Caco-2 (cell line): ENCODE measurements around the gene MEGF6. TPM values are rescaled to one million over a fixed set of nuclear protein-coding genes. Genes with fewer than 3 reads are reported as not detected.

ENCODE experiments used
- BruUV-seq: library from RNA; stranded (reverse); fragments of 400-500 nt; replicated peaks from 2 replicates; lab custom pipeline; 2021; lab: Mats Ljungman, UMichigan
- CTCF ChIA-PET: fragments of 300-600 bp; sonication (Branson Sonifier 250); formaldehyde crosslinking; loops from one replicate; lab custom pipeline; 2022; ENCODE audit warnings: antibody characterized with exemption; lab: Charles Lee
- POLR2A ChIA-PET: fragments of 300-600 bp; sonication (Branson Sonifier 250); formaldehyde crosslinking; loops from one replicate; lab custom pipeline; 2022; ENCODE audit warnings: antibody characterized with exemption; lab: Charles Lee
- DNase-seq, 2 experiments: peaks; one replicate each; pipeline versions ENCODE4 v3.0.0 to v3.0.0-alpha.2; 2020 to 2022
- H3K27me3 ChIP-seq: replicated peaks from 2 replicates; pipeline ENCODE4 v1.6.0; 2011; ENCODE audit warnings: low read length; ENCODE audit not compliant: control insufficient read depth, insufficient read depth
- H3K36me3 ChIP-seq: 2 replicates; pipeline ENCODE4 v1.5.1; 2011; ENCODE audit warnings: low read length; ENCODE audit not compliant: control insufficient read depth, insufficient read depth
- H3K4me1 ChIP-seq: fragments of 250-450 bp; sonication (Bioruptor Pico); 2 replicates; pipeline ENCODE4 v1.5.1; 2020; ENCODE audit warnings: mild to moderate bottlenecking
- H3K4me3 ChIP-seq: 2 replicates; pipeline ENCODE4 v1.5.1; 2011; ENCODE audit warnings: low read depth, mild to moderate bottlenecking, control low read depth, low read length
- H3K9me3 ChIP-seq: fragments of 250-450 bp; sonication (Bioruptor Pico); 2 replicates; pipeline ENCODE4 v1.5.1; 2020; ENCODE audit warnings: mild to moderate bottlenecking, moderate library complexity
- H3K27ac Mint-ChIP-seq: one replicate; pipeline ENCODE4 v1.8.0; 2022; ENCODE audit warnings: mixed read lengths; ENCODE audit not compliant: unreplicated experiment
- H3K27me3 Mint-ChIP-seq: one replicate; pipeline ENCODE4 v1.8.0; 2022; ENCODE audit warnings: mixed read lengths; ENCODE audit not compliant: insufficient read depth, unreplicated experiment
- H3K36me3 Mint-ChIP-seq: one replicate; pipeline ENCODE4 v1.8.0; 2022; ENCODE audit warnings: mild to moderate bottlenecking, mixed read lengths; ENCODE audit not compliant: insufficient read depth, unreplicated experiment
- H3K4me1 Mint-ChIP-seq: one replicate; pipeline ENCODE4 v1.8.0; 2022; ENCODE audit warnings: low read depth, mixed read lengths; ENCODE audit not compliant: unreplicated experiment
- H3K4me3 Mint-ChIP-seq: one replicate; pipeline ENCODE4 v1.8.0; 2022; ENCODE audit warnings: mild to moderate bottlenecking, moderate library complexity, mixed read lengths; ENCODE audit not compliant: unreplicated experiment
- H3K9me3 Mint-ChIP-seq: one replicate; pipeline ENCODE4 v1.8.0; 2022; ENCODE audit warnings: mixed read lengths; ENCODE audit not compliant: unreplicated experiment
- CTCF ChIP-seq, 2 experiments: fragments of 200-600 bp in 1 of 2; IDR thresholded peaks; 1 replicate in 1 of 2; 2 replicates in 1 of 2; pipeline versions ENCODE4 v1.5.1 to v1.8.0; 2011 to 2022; ENCODE audit warnings: antibody characterized with exemption in 1 of 2, control low read depth in 1 of 2, inconsistent platforms in 1 of 2, low read depth in 1 of 2, low read length in 1 of 2, mild to moderate bottlenecking in 1 of 2, moderate library complexity in 1 of 2; ENCODE audit not compliant: insufficient read depth in 1 of 2, severe bottlenecking in 1 of 2, unreplicated experiment in 1 of 2
- intact Hi-C: fragments of 100-400 bp; cut with micrococcal nuclease; formaldehyde crosslinking; loops from one replicate; pipeline ENCODE4 v1.10.0; 2022; ENCODE audit not compliant: unreplicated experiment
- total RNA-seq: library from RNA; stranded (reverse); gene quantifications from 2 replicates; pipeline ENCODE4 v1.2.3, GENCODE V29; 2022

Gene MEGF6
- total RNA-seq, 1 experiment from 2014 or later: 13.3 TPM

- Histone ChIP-seq H3K4me1 (no peaks in the 10 kb centered on the region), H3K27me3 (no peaks in the 10 kb centered on the region), H3K4me3 (no peak overlapping the region), H3K9me3 (no peaks in the 10 kb centered on the region), H3K36me3 (no peaks in the 10 kb centered on the region)
- no peaks in the 10 kb centered on the region for H3K9me3 Mint-ChIP-seq
- CTCF ChIA-PET: no interaction called here
- POLR2A ChIA-PET: no interaction called here
- no peaks in the 10 kb centered on the region for H3K36me3 Mint-ChIP-seq
- H3K27ac Mint-ChIP-seq: no peak overlapping the region
- no peak overlapping the region for H3K4me3 Mint-ChIP-seq
- no peak for TF ChIP-seq CTCF (IDR thresholded peaks at IDR 0.05; ENCODE audit: insufficient read depth in 1 of 2, low read depth in 1 of 2, low read length in 1 of 2, severe bottlenecking in 1 of 2, unreplicated experiment in 1 of 2)
- H3K27me3 Mint-ChIP-seq: no peaks in the 10 kb centered on the region
- intact Hi-C loops: no loop called here
- H3K4me1 Mint-ChIP-seq: no peaks in the 10 kb centered on the region
- no TSS peak for BruUV-seq
- DNase-seq: no peak
Measured at GRCh38 chr1:3560251-3560871, 50.9 kb downstream of the MEGF6 start.

GRCh38 chr1:3558036-3558726 is 53.1 kb downstream of the MEGF6 start:
- H3K27me3 ChIP-seq: no peaks in the 10 kb centered on the region
- Mint-ChIP-seq H3K9me3 (no peaks in the 10 kb centered on the region), H3K4me3 (no peak overlapping the region), H3K27ac (no peak overlapping the region), H3K36me3 (no peaks in the 10 kb centered on the region), H3K27me3 (no peaks in the 10 kb centered on the region), H3K4me1 (no peaks in the 10 kb centered on the region)
- no peaks in the 10 kb centered on the region for H3K9me3 ChIP-seq
- no peaks in the 10 kb centered on the region for H3K36me3 ChIP-seq
- intact Hi-C loops: no loop called here
- no peak for DNase-seq
- no TSS peak for BruUV-seq
- no peak for TF ChIP-seq CTCF (IDR thresholded peaks at IDR 0.05; ENCODE audit: insufficient read depth in 1 of 2, low read depth in 1 of 2, low read length in 1 of 2, severe bottlenecking in 1 of 2, unreplicated experiment in 1 of 2)
- no peak overlapping the region for H3K4me3 ChIP-seq
- CTCF ChIA-PET: interaction anchor here (1.0 kb wide), 1 partner anchor 61 kb away, joined by 3 read pairs; no protein-coding TSS in a partner anchor
- peaks cover 3% of the 10 kb centered on the region; the same call in 1 of the 2 replicates for H3K4me1 ChIP-seq
- POLR2A ChIA-PET: no interaction called here

GRCh38 chr1:3557366-3557765 is 53.9 kb downstream of the MEGF6 start:
- BruUV-seq: no TSS peak
- intact Hi-C loops: no loop called here
- Histone ChIP-seq H3K9me3 (no peaks in the 10 kb centered on the region), H3K27me3 (no peaks in the 10 kb centered on the region), H3K4me1 (peaks cover 3% of the 10 kb centered on the region; the same call in 1 of the 2 replicates), H3K36me3 (no peaks in the 10 kb centered on the region), H3K4me3 (no peak overlapping the region)
- POLR2A ChIA-PET: no interaction called here
- H3K9me3 Mint-ChIP-seq: no peaks in the 10 kb centered on the region
- DNase-seq: no peak
- no peaks in the 10 kb centered on the region for H3K36me3 Mint-ChIP-seq
- TF ChIP-seq CTCF (IDR thresholded peaks at IDR 0.05; ENCODE audit: insufficient read depth in 1 of 2, low read depth in 1 of 2, low read length in 1 of 2, severe bottlenecking in 1 of 2, unreplicated experiment in 1 of 2): no peak
- CTCF ChIA-PET: interaction anchor here (1.0 kb wide), 1 partner anchor 62 kb away, joined by 3 read pairs; no protein-coding TSS in a partner anchor
- H3K27ac Mint-ChIP-seq: no peak overlapping the region
- H3K4me3 Mint-ChIP-seq: no peak overlapping the region
- no peaks in the 10 kb centered on the region for H3K27me3 Mint-ChIP-seq
- no peaks in the 10 kb centered on the region for H3K4me1 Mint-ChIP-seq
